ENCODE data around the gene CACNB1.
A peak's percentile ranks its signal among the peaks of the same experiment; 100 is the strongest.

CACNB1 gene

DNA sequence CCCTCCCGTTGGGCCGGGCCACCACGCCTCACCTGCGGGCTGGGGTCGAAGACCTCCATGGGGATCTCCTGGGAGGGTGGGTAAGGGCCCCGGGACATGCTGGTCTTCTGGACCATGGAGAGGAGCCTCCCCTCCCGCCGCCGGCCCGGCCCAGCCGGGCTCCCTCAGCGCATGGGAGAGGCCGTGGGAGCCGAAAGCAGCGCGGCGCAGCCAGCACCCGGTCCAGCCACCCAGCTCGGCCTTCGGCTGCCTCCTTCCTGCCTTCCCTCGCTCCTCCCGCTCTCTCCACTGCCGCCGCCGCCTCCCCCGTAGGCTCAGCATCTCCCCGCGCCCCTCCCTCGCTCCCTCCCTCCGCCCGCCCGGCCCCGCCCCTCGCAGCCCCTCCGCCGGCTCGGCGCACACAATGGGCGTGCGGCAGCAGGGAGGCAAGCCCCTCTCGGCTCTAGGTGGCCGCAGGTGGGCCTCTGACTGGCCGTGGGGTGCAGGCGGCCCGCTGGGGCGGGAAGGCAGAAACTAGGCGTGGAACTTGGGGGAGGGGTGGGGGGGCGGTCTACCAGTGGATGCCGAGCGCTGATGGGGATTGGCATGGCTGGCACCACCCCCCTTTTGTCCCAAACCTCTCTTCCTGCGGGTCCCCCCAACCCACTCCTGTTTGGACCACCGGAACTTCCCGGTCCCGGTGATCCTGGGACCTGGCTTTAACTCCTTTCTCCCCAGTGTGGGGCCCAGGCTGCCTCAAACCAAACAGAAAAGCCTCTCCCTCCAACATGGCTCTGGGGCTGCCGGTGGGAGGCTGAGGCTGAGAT lies at the start of gene CACNB1:
CACNB1 (minus strand) TSS at position 290 of the 806 bp plus-strand sequence; CDS start at position 116, 174 bp downstream.
- peak; percentile 69 for DNase-seq

- no peak for DNase-seq
Measured at GRCh38 chr17:39246274-39246673, 48.8 kb upstream of the CACNB1 start.

- DNase-seq, result peak; percentile 85
Measured at GRCh38 chr17:39244600-39245570, 47.4 kb upstream of the CACNB1 start.

GRCh38 chr17:39244016-39244599 lies 46.6 kb upstream of the CACNB1 start:
- no peak for DNase-seq

GRCh38 chr17:39243155-39243554 lies 45.7 kb upstream of the CACNB1 start:
- DNase-seq, result no peak

DNA sequence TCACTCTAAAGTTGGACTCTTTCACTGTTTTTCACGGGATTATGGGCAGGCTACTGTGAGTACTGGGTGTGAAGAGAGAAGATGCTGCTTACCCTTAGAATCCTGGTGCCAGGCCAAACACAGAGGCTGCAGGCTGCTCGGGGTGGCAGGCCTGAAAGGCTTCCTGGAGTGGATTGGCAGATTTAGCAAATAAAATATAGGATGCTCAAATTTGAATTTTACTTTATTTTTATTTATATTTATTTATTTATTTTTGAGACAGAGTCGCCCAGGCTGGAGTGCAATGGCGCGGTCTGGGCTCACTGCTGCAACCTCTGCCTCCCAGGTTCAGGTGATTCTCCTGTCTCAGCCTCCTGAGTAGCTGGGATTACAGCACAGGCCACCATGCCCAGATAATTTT lies 43.2 kb upstream of the CACNB1 start:
- no peak for DNase-seq

- DNase-seq, result peak; percentile 59
Measured at GRCh38 chr17:39239640-39240314, 42.3 kb upstream of the CACNB1 start.

DNA sequence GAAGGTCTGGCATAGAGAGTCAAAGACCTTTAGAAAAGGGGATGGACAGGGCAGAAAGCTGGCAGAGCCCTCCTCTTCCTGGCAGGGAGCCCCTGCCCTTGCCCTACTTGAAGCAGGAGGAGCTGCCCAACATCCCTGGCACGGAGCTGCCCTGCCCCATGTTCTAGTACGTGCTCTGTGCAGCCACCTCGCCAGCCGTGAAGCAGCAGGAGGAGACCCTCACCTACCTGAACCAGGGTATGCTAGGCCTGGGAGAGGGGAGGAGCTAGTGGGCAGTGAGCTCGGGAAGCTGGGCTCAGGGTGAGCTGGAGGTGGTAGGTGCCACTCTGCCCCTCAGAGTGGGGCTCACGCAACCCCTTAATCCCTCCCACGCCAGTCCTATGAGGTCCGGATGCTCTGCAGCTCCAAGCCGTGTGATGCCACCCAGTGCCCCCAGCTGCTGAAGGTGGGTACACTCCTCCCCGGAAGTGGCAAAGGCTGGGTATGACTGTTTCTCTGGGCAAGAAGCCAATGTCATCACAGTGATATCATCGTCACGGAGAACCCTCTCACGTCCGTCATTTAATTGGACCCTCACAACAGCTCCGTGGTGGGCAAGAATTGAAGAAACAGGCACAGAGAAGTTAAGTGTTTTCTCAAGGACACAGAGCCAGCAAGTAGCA lies 41.0 kb upstream of the CACNB1 start:
- peak; percentile 46 for DNase-seq

DNA sequence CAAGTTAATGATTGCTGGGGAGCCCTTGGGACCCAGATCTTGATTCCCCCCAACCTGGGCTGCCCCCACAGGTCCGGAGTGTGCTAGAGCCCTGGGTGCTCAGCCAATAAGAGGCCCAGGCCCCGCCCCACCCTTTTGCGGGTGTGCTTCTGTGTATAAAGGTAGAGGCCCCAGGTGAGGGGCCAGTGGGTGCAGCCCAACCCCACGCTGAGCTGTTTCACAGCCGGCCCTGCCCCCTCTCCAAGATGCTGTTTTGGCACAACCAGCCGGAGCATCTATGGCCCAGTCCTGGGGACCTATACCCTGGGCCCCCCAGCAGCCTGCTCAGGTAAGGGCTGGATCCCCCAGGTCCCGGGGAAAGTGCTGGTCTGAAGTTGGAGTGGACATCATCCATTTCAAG lies 40.1 kb upstream of the CACNB1 start:
- no peak for DNase-seq

DNA sequence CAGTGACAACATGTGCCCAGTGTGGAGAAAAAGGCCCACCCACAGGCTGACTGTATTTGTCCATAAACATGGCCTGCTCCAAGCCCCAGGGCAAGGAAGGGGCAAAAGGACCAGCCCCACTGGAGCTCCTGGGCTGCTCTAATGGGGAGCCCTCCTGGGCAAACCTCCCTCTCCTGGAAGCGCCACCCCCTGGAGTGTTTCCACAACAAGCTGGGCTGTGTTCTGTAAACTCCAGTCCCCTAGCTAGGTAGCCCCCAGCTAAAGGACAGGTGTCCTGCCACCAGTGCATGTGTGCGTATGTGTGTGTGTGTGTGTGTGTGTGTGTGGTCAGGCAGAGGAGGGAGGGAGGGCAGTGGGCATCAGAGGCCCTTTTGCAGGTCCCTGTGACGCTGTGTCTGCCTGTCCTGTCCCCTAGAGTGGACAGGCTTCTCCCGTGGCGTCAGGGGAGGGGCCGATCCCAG lies 39.5 kb upstream of the CACNB1 start:
- DNase-seq, result no peak

DNA sequence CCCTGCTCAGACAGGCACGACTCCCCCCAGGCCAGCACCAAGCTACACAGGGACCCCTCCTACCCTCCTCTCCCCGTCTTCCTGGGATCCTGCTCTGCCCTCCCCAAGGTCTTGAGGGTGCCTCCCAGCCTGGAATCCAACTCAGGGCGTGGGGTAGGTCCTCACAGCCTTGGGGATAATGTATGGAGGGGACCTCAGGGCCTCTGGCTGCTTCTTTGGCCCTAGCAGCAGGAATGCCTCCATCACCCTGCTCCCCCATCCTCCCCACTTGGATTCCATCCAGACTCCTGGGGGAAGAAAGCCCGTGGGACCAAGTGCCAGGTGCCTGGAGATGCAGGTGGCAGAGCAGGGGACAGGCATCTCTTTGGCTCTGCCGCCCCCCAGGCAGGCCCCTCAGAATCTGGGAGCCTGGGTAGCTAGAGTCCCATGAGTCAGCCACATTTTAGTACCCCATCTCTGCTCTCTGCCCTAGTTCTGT lies 39.0 kb upstream of the CACNB1 start:
- DNase-seq, result no peak

DNA sequence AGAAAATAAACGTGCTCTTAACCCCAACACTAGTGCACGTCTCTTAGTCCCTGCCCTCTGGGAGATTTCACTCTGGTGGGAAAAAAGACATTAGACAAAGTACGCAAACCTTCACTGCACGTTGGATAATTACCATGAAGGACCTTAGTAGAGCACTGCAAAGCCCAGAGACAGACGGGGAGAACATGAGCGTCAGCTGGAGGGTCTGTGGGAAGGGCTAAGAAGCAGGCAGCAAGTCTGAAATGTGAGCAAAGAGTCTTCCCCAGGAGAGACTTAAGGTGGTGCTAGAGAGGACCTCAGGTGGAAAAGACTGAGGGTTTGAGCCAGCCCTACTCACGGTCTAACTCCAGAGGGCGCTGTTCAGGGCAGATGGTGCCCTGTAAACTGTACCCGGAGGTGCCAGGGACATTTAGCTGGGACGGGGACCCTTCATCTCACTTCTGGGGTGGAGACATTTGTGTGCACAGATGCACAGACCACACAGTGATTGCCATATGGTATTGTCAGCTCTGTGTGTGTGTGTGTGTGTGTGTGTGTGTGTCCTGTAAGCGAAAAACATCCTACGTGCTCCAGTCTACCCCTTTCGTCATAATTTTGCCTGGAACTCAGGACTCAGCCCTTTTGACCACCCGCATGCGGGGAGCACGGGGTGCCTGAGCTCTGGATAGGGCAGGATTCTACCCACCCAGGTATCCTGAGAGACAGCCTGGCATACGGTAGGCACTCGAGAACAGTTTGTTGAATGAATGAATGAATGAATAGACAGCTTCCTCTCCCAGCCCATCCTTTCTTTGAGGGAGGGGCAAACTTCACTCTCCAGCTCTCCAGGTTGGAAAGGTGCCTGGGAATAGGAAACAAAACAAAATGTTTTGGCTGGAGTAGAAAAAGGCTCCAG lies 38.3 kb upstream of the CACNB1 start:
- DNase-seq, result no peak

DNA sequence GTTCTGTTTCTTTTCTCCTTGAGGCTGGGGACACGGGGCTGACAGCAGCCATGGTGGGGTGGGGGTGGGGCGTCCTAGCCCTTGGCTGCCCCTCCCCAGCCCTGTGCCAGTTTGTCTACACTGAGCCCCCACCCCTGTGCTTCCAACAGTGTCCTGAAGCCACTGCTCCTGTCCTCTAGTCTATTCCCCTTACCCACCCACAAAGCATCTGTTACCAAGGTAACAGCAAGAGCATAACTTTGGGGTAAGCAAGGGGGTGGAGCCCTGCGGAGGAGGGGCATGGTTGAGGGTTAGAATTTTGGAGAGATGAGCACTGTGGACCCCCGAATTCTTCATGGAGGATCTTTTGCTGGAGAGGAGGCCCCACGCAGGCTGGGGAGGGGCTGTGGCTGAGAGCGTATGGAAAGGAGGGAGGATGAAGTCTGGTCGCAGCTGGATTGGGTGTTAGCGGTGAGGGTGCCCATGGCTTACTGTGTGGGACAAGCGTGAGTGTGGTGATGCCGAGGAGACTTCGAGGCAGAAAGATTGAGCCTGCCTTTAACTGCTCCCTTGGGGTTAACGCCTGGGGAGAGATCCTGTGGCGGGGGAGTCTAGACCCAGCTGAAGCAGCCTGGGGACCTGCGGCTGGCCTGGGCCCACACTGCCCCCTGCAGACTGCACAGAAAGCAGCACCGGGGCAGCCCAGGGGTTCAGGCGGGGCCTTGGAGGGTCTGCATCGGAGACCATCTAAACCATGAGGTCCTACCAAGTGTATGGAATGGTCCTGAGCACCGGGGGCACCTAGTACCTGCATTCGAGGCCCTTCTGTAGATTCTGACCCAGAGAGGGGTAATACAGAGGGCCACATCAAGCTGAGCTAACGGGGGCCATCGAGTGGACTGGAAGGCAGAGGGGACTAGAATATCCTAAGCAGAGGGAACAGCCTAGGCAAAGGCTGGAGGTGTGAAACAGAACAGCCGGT lies 34.4 kb upstream of the CACNB1 start:
- DNase-seq, result peak; percentile 51

DNA sequence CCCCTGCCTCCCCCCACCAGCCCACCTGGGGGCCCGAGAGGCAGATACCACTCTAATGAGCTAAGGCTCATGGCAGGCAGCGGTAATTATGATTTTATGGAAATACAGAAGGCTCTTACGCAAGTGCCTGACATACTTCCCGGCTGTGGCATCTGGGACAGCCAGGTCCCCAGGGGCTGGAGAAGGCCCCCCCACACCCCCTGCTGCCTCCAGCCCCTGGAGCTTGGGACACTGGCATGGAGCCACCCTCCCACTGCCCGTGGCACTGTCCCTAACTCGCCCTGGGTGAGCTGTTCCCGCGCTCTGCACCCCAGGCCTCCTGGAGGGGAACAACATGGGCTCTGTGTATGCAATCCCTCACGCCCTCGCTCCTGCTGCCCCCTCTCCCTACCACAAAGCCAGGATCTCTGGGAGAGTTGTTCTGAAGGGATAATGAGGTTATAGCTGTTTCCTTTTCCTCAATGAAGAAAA lies 33.7 kb upstream of the CACNB1 start:
- no peak for DNase-seq

DNA sequence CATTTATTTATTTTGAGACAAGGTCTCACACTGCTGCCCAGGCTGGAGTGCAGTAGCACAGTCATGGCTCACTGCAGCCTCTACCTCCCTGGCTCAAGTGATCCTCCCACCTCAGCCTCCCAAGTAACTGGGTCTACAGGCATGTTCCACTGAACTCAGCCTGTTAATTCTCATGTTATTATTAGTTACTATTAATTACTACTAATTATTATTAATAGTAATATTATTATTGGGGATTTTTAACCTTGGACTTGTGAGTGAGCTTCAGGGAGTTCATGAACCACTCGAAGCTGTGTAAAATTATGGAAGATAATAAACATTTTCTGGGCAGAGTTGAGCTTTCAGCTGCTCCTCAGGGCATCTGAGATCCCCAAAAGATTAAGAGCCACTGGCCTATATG lies 32.9 kb upstream of the CACNB1 start:
- no peak for DNase-seq

- DNase-seq, result no peak
Measured at GRCh38 chr17:39229274-39229913, 31.9 kb upstream of the CACNB1 start.

DNA sequence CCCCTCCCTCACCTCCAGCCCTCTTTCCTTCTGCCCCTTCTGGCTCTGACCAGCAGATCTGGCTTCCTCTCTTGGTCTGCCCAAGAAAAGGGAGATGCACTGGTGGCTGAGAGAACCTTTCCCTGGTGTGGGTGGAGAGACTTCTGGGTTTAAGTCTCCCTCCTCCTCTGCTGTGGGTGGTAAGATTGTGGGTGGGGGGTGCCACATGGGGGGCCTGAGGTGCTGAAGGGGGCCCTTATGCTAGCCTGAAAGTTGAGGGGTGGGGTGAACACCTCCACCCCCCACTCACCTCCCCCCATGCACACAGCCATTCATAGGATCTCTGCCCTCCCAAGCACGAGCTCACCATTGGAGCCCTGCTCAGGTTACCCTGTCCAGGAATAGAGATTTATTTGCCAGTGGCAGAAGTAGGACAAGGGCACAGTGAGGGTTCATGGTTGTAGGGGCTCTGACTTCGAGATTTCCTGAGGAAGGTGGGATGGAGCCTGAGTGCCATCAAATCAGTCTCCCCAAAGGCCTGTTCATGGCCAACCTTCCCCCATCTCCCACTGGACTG lies 30.0 kb upstream of the CACNB1 start:
- DNase-seq, result no peak

GRCh38 chr17:39225959-39226683 lies 28.7 kb upstream of the CACNB1 start:
- peak; percentile 51 for DNase-seq
